CD4-positive, alpha-beta T cell (primary cell): Measurements from ENCODE around the gene SAMM50. TPM values are rescaled to one million over a fixed set of nuclear protein-coding genes. Genes with fewer than 3 reads are reported as not detected.

Experiments
- ATAC-seq: fragments of 200-7000 bp; cut with Tn5 transposase; one replicate; pipeline ENCODE4 v1.10.0; 2022; ENCODE audit warnings: mild to moderate bottlenecking; ENCODE audit not compliant: poor library complexity
- CTCF ChIA-PET: fragments of 350-600 bp; sonication (Branson Sonifier 250); formaldehyde crosslinking; loops from one replicate; lab custom pipeline; 2021; ENCODE audit warnings: antibody characterized with exemption, inconsistent platforms; lab: Charles Lee
- POLR2A ChIA-PET: fragments of 350-600 bp; sonication (Branson Sonifier 250); formaldehyde crosslinking; loops from one replicate; lab custom pipeline; 2021; ENCODE audit warnings: antibody characterized with exemption, inconsistent platforms; lab: Charles Lee
- DNase-seq, 14 experiments: peaks; one replicate each; pipeline ENCODE4 v3.0.0-alpha.2; 2013 to 2020; ENCODE audit warnings: mixed read lengths in 2 of 14
- H3K27ac ChIP-seq, 2 donors: one replicate each; pipeline versions ENCODE4 v1.5.1 to v1.7.0; 2013; ENCODE audit warnings: low read length in 2 of 2, low read depth in 1 of 2, mild to moderate bottlenecking in 1 of 2
- H3K27me3 ChIP-seq, 2 experiments: 1 replicate in 1 of 2; 2 replicates in 1 of 2; pipeline versions ENCODE4 v1.6.1 to v1.7.0; 2013; ENCODE audit warnings: low read length in 2 of 2, control low read depth in 1 of 2, mild to moderate bottlenecking in 1 of 2, moderate library complexity in 1 of 2; ENCODE audit not compliant: insufficient read depth in 2 of 2, control insufficient read depth in 1 of 2
- H3K36me3 ChIP-seq: one replicate; pipeline ENCODE4 v1.6.1; 2013; ENCODE audit warnings: low read length, control low read depth; ENCODE audit not compliant: insufficient read depth
- H3K4me1 ChIP-seq: one replicate; pipeline ENCODE4 v1.6.1; 2013; ENCODE audit warnings: low read length, control low read depth; ENCODE audit not compliant: insufficient read depth
- H3K4me3 ChIP-seq: one replicate; pipeline ENCODE4 v1.5.1; 2013; ENCODE audit warnings: mild to moderate bottlenecking, low read length, moderate library complexity
- H3K9me3 ChIP-seq, 2 experiments: 1 replicate in 1 of 2; 2 replicates in 1 of 2; pipeline versions ENCODE4 v1.6.1 to v1.7.0; 2013; ENCODE audit warnings: low read length in 2 of 2, mild to moderate bottlenecking in 2 of 2, control low read depth in 1 of 2, moderate library complexity in 1 of 2; ENCODE audit not compliant: control insufficient read depth in 1 of 2, insufficient read depth in 1 of 2
- H3K27ac Mint-ChIP-seq: one replicate; pipeline ENCODE4 v1.8.0; 2020; ENCODE audit warnings: mixed read lengths
- H3K27me3 Mint-ChIP-seq: one replicate; pipeline ENCODE4 v1.8.0; 2021; ENCODE audit warnings: mixed read lengths
- H3K36me3 Mint-ChIP-seq: one replicate; pipeline ENCODE4 v1.8.0; 2021; ENCODE audit warnings: low read depth, mixed read lengths
- H3K4me1 Mint-ChIP-seq: one replicate; pipeline ENCODE4 v1.8.0; 2021; ENCODE audit warnings: low read depth, mixed read lengths
- H3K4me3 Mint-ChIP-seq: one replicate; pipeline ENCODE4 v1.8.0; 2020; ENCODE audit warnings: mild to moderate bottlenecking, mixed read lengths
- H3K9me3 Mint-ChIP-seq: one replicate; pipeline ENCODE4 v1.8.0; 2020; ENCODE audit warnings: mixed read lengths
- intact Hi-C, 2 experiments: fragments of 100-400 bp; cut with DNase I in 1 of 2; cut with micrococcal nuclease in 1 of 2; formaldehyde crosslinking; loops; one replicate each; pipeline versions ENCODE4 v1.15.1 to v1.9.0; 2023 to 2025; cut with DNase I, micrococcal nuclease
- total RNA-seq, 174 experiments: library from RNA in 2 of 174; stranded (reverse) in 2 of 174; gene quantifications; one replicate each; pipeline ENCODE4 v1.2.3 and lab custom pipeline; 2021 to 2026
- TF ChIP-seq, protein P1 (sequence below): fragments of 200-600 bp; IDR thresholded peaks from one replicate; pipeline ENCODE4 v1.8.0; 2022; ENCODE audit warnings: antibody characterized with exemption, mild to moderate bottlenecking

The SAMM50 gene
- total RNA-seq, 2 experiments from 2014 or later, result 15.2 to 18.0 TPM

DNA sequence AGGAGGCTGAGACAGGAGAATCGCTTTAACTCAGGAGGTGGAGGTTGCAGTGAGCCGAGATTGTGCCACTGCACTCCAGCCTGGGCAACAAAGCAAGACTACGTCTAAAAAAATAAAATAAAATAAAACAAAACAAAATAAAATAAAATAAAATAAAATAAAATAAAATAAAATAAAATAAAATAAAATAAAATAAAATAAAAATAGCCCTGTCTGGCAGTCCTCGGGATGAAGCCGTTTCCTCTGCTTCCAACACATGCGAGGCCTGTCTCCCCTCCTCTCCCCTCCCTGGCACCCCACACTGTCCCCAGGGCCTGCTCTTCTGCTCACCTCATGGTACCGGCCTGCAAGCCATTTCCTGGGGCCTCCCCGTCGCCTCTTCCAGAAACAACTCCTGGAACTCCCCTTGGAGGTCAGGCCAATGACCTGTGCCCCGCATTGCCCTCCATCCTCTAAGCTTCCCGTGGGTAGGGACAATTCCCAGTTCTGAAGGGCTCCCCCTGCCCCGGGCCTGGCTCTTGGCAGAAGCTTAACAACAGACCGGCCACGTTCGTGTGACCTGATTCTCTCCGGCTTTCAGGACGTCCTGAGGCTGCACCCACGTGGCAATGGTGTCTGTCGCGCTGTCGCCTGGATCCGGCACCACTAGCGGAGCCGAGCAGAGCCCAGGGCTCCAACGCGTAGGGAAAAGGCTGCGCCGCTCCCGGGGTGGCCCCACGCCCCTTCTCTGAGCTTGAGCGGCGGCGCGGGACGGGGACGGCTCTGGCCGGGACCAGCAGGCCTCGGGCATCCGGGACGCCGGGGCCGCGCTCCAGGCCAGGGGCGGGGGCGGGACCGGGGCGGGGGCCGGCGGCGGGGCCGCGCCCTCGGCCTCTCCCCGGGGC lies 68.4 kb downstream of the SAMM50 start:
- DNase-seq, result peak in 6 of 14 experiments; percentile 6 to 64 (median 30)
- H3K9me3 ChIP-seq, result no peaks in the 10 kb centered on the region
- peaks cover 41% of the 10 kb centered on the region for H3K4me1 ChIP-seq
- no peak overlapping the region for H3K27ac ChIP-seq
- peak overlapping the region; percentile 61 for H3K4me3 ChIP-seq
- no peaks in the 10 kb centered on the region for H3K36me3 Mint-ChIP-seq
- TF ChIP-seq, protein P1, sequence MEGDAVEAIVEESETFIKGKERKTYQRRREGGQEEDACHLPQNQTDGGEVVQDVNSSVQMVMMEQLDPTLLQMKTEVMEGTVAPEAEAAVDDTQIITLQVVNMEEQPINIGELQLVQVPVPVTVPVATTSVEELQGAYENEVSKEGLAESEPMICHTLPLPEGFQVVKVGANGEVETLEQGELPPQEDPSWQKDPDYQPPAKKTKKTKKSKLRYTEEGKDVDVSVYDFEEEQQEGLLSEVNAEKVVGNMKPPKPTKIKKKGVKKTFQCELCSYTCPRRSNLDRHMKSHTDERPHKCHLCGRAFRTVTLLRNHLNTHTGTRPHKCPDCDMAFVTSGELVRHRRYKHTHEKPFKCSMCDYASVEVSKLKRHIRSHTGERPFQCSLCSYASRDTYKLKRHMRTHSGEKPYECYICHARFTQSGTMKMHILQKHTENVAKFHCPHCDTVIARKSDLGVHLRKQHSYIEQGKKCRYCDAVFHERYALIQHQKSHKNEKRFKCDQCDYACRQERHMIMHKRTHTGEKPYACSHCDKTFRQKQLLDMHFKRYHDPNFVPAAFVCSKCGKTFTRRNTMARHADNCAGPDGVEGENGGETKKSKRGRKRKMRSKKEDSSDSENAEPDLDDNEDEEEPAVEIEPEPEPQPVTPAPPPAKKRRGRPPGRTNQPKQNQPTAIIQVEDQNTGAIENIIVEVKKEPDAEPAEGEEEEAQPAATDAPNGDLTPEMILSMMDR, result no peak
- ATAC-seq, result peak; percentile 25
- H3K27me3 ChIP-seq, result peaks cover 0 to 19% of the 10 kb centered on the region in 2 experiments
- no peaks in the 10 kb centered on the region for H3K36me3 ChIP-seq
- H3K27me3 Mint-ChIP-seq, result peaks cover 27% of the 10 kb centered on the region
- H3K9me3 Mint-ChIP-seq, result no peaks in the 10 kb centered on the region
- POLR2A ChIA-PET, result interaction anchor here (1.0 kb wide), 1 partner anchor 69 kb away, joined by 4 read pairs; the partner anchor contains the start of gene SAMM50
- intact Hi-C loops, result no loop called here
- H3K4me1 Mint-ChIP-seq, result peaks cover 33% of the 10 kb centered on the region
- H3K27ac Mint-ChIP-seq, result no peak overlapping the region
- peak overlapping the region; percentile 75 for H3K4me3 Mint-ChIP-seq
- CTCF ChIA-PET, result no interaction called here

DNA sequence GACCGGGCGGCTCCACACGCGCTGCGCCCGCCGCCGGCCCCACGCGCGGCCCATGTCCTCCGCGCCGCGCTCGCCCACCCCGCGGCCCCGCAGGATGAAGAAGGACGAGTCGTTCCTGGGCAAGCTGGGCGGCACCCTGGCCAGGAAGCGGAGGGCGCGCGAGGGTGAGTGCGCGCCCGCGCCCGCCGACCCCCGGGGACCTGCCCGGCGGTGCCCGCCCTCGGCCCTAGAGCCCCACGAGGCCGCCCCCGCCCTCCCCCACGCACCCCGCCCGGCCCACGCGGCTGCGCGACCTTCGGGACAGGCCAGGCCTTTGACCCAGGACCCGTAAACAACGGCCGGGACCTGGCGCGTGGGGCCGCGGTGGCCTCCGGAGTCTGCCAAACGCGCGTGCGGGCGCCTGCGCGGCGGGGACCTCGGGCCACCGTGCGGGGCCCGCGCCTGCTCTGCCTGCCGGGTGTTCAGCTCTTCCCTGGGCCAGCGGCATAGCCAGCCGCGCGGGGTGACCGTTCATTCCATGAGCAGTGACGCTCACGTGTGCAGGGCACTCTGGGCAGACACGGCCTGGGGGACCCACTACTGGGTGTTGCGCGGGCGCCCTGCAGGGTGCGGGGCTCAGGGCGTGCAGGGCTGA lies 69.2 kb downstream of the SAMM50 start, which contains the start of gene PARVB:
Gene PARVB, plus strand, starts transcription at position 15 of the 634 bp plus-strand sequence. Its CDS starts 38 bp downstream, at position 53.
- Histone ChIP-seq H3K27me3 (peaks cover 0 to 19% of the 10 kb centered on the region in 2 experiments), H3K27ac (peak within 1 kb of the TSS in 1 of 2 donors; percentile 15), H3K9me3 (no peaks in the 10 kb centered on the region), H3K36me3 (no peaks in the 10 kb centered on the region), H3K4me3 (peak within 1 kb of the TSS; percentile 61), H3K4me1 (peaks cover 41% of the 10 kb centered on the region)
- H3K9me3 Mint-ChIP-seq, result no peaks in the 10 kb centered on the region
- H3K4me3 Mint-ChIP-seq, result peak within 1 kb of the TSS; percentile 86
- intact Hi-C loops, result no loop called here
- H3K27me3 Mint-ChIP-seq, result peaks cover 27% of the 10 kb centered on the region
- no peaks in the 10 kb centered on the region for H3K36me3 Mint-ChIP-seq
- TF ChIP-seq, protein P1, result no peak
- ChIA-PET POLR2A (interaction anchor here (1.0 kb wide), 1 partner anchor 69 kb away, joined by 4 read pairs; the partner anchor contains the start of gene SAMM50), CTCF (no interaction called here)
- peak within 1 kb of the TSS; percentile 90 for H3K27ac Mint-ChIP-seq
- DNase-seq, result peak in 4 of 14 experiments; percentile 21 to 56 (median 36)
- peak; percentile 5 for ATAC-seq
- peaks cover 33% of the 10 kb centered on the region for H3K4me1 Mint-ChIP-seq

DNA sequence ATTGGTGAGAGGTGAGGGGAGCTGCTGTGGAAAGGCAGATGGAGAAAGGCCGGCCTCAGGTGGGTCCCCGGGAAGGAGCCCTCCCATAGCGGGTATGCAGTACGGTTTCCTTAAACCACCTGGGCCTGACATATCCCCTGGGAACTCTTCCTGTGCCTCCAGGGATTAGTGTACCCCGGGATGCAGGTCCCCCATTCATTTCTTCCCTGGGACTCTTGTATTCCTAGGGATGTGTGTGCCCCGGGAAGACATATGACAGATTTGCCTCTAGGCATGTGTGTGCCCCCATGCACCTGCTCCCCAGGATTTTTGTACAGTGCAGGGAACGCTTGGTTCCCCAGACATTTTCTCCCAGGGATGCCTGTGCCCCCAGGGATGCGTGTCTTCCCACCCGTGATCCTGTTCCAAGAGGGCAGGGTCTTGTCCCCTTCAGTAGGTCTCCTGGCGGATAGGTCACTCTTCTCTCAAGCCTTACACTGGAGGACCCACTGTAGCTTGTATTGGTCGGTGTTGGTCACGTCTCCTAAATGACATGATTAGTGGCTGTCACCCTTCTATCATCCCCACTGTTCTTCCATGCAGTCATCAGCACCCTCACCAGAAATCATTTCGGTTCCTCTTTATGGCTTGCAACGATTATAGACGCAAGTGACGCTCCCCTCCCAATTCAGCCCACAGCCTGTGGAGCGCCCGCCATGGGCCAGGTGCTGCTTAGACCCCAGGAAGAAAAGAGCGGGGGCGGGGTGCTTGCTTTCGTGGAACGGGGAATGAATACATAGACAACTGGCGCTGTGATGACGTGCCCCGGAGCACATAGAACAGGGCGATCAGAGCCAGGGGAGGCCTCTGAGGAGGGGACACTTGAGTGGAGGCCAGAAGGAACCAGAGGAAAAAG lies 70.2 kb downstream of the SAMM50 start:
- peak in 3 of 14 experiments; percentile 28 to 63 (median 55) for DNase-seq
- POLR2A ChIA-PET, result no interaction called here
- ATAC-seq, result no peak

More for the DNA sequence above, 70.2 kb downstream of the SAMM50 start:
- Mint-ChIP-seq H3K4me3 (peak overlapping the region; percentile 86), H3K36me3 (no peaks in the 10 kb centered on the region), H3K27me3 (peaks cover 27% of the 10 kb centered on the region), H3K9me3 (no peaks in the 10 kb centered on the region), H3K27ac (peak overlapping the region; percentile 90), H3K4me1 (peaks cover 33% of the 10 kb centered on the region)
- Histone ChIP-seq H3K4me1 (peaks cover 48% of the 10 kb centered on the region), H3K27me3 (peaks cover 0 to 19% of the 10 kb centered on the region in 2 experiments), H3K27ac (peak overlapping the region; percentile 15 to 21), H3K4me3 (peak overlapping the region; percentile 54), H3K36me3 (no peaks in the 10 kb centered on the region), H3K9me3 (no peaks in the 10 kb centered on the region)
- TF ChIP-seq, protein P1, result no peak
- intact Hi-C loops, result no loop called here
- CTCF ChIA-PET, result no interaction called here
